A549 (cell line): ENCODE data around the gene PAK4. TPM values are rescaled to one million over a fixed set of nuclear protein-coding genes. Genes with fewer than 3 reads are reported as not detected.

Experiments used
- ATAC-seq, 2 experiments: fragments of 200-7000 bp in 1 of 2; fragments of >200 bp in 1 of 2; cut with Nextera tagmentation in 1 of 2; cut with Tn5 transposase in 1 of 2; 3 replicates each; pipeline versions ENCODE4 v1.8.0 to v1.9.1; 2018 to 2020; ENCODE audit warnings: mild to moderate bottlenecking in 1 of 2, moderate library complexity in 1 of 2
- CTCF ChIA-PET: fragments of 300-600 bp; sonication (Branson Sonifier 250); formaldehyde crosslinking; extraction: SDS; loops from one replicate; lab custom pipeline; 2021; ENCODE audit warnings: antibody characterized with exemption, inconsistent platforms; lab: Yijun Ruan, JAX
- POLR2A ChIA-PET: fragments of 350-600 bp; formaldehyde crosslinking; extraction: SDS; loops from one replicate; lab custom pipeline; 2021; ENCODE audit warnings: antibody characterized with exemption, inconsistent platforms; lab: Yijun Ruan, JAX
- DNase-seq, 2 experiments: peaks; one replicate each; pipeline versions ENCODE4 v3.0.0 to v3.0.0-alpha.2; 2011 to 2016; ENCODE audit warnings: low read depth in 1 of 2, low spot score in 1 of 2
- FAIRE-seq: peaks from 2 replicates; lab custom pipeline; 2011; peaks lifted over from hg19 to GRCh38; lab: Jason Lieb, UNC
- H3K27ac ChIP-seq, 2 experiments: fragments of >200 bp; sonication (Bioruptor Twin); formaldehyde crosslinking; 3 replicates each; pipeline ENCODE4 v1.5.1; 2016 to 2017
- H3K4me1 ChIP-seq: fragments of >200 bp; sonication (Bioruptor Twin); formaldehyde crosslinking; 3 replicates; pipeline ENCODE4 v1.6.1; 2016
- H3K4me2 ChIP-seq: fragments of >200 bp; sonication (Bioruptor Twin); formaldehyde crosslinking; 3 replicates; pipeline ENCODE4 v1.6.1; 2016
- H3K4me3 ChIP-seq: fragments of >200 bp; sonication (Bioruptor Twin); formaldehyde crosslinking; 3 replicates; pipeline ENCODE4 v1.5.1; 2016
- H3K9me3 ChIP-seq: fragments of >200 bp; sonication (Bioruptor Twin); formaldehyde crosslinking; 3 replicates; pipeline ENCODE4 v1.6.1; 2016
- CHD2 ChIP-seq: fragments of 150-350 bp; IDR thresholded peaks from 2 replicates; pipeline ENCODE4 v1.6.1; 2014; ENCODE audit warnings: low read length; ENCODE audit not compliant: partially characterized antibody
- CHD4 ChIP-seq: fragments of 200-600 bp; sonication (generic); IDR thresholded peaks from 2 replicates; pipeline ENCODE4 v1.6.1; 2016; ENCODE audit warnings: antibody characterized with exemption, mild to moderate bottlenecking, borderline replicate concordance
- EHF ChIP-seq: fragments of 250-450 bp; sonication (Bioruptor Pico); IDR thresholded peaks from 2 replicates; pipeline ENCODE4 v1.5.0; 2020; ENCODE audit warnings: mild to moderate bottlenecking
- FOSL2 ChIP-seq, 2 experiments: fragments of 450-650 bp in 1 of 2; fragments of >200 bp in 1 of 2; sonication (Bioruptor Twin) in 1 of 2; formaldehyde crosslinking; IDR thresholded peaks; 2 replicates each; pipeline versions ENCODE4 v1.5.0 to v1.6.1; 2016 to 2020; ENCODE audit warnings: mild to moderate bottlenecking in 1 of 2, moderate library complexity in 1 of 2
- HDAC2 ChIP-seq: fragments of 200-600 bp; sonication (generic); IDR thresholded peaks from 2 replicates; pipeline ENCODE4 v1.6.1; 2016
- HES2 ChIP-seq: fragments of >200 bp; sonication (Bioruptor Twin); formaldehyde crosslinking; IDR thresholded peaks from 2 replicates; pipeline ENCODE4 v1.6.1; 2016
- HEYL ChIP-seq: fragments of 250-450 bp; sonication (Bioruptor Pico); IDR thresholded peaks from 2 replicates; pipeline ENCODE4 v1.8.0; 2021; ENCODE audit warnings: mild to moderate bottlenecking, moderate library complexity
- JUN ChIP-seq, 2 experiments: fragments of >200 bp; sonication (Bioruptor Twin); formaldehyde crosslinking; IDR thresholded peaks; 2 replicates in 1 of 2; 3 replicates in 1 of 2; pipeline ENCODE4 v1.6.1; 2016 to 2017
- MAFK ChIP-seq: fragments of 450-650 bp; IDR thresholded peaks from 2 replicates; pipeline ENCODE4 v1.6.1; 2014; ENCODE audit not compliant: partially characterized antibody
- MYC ChIP-seq: IDR thresholded peaks from 2 replicates; pipeline ENCODE4 v1.6.1; 2012; ENCODE audit warnings: mild to moderate bottlenecking, inconsistent platforms, low read length, improper control_type of control experiment, borderline replicate concordance
- PHF8 ChIP-seq: fragments of 200-600 bp; sonication (generic); IDR thresholded peaks from 2 replicates; pipeline ENCODE4 v1.6.1; 2016; ENCODE audit warnings: low read depth, mild to moderate bottlenecking, antibody characterized with exemption, moderate library complexity, borderline replicate concordance
- POLR2AphosphoS2 ChIP-seq: conservative IDR thresholded peaks from 2 replicates; pipeline ENCODE4 v1.6.1; 2012; ENCODE audit warnings: low read length, improper control_type of control experiment, inconsistent platforms
- RCOR1 ChIP-seq: fragments of 150-350 bp; IDR thresholded peaks from 2 replicates; pipeline ENCODE4 v1.6.1; 2014; ENCODE audit warnings: antibody characterized with exemption, low read length, low read depth
- REST ChIP-seq: fragments of 200-600 bp; sonication (generic); IDR thresholded peaks from 2 replicates; pipeline ENCODE4 v1.6.1; 2016; ENCODE audit warnings: antibody characterized with exemption, mild to moderate bottlenecking, moderate library complexity
- SMC3 ChIP-seq: fragments of >200 bp; sonication (Bioruptor Twin); formaldehyde crosslinking; IDR thresholded peaks from 3 replicates; pipeline ENCODE4 v1.6.1; 2018; ENCODE audit warnings: inconsistent platforms
- SREBF2 ChIP-seq: fragments of 450-650 bp; IDR thresholded peaks from 2 replicates; pipeline ENCODE4 v1.6.1; 2014; ENCODE audit warnings: mild to moderate bottlenecking, moderate library complexity
- ZSCAN20 ChIP-seq: fragments of 250-450 bp; sonication (Bioruptor Pico); IDR thresholded peaks from 2 replicates; pipeline ENCODE4 v1.8.0; 2022; ENCODE audit warnings: mild to moderate bottlenecking, moderate library complexity
- WGBS: methylation state at CpG from one replicate; pipeline ENCODE4 v1.1.6; 2017; ENCODE audit errors: missing lambda C conversion rate; 5-methylcytosine and 5-hydroxymethylcytosine counted together
- polyA plus RNA-seq, 4 experiments: library from polyadenylated mRNA; depleted of rRNA in 3 of 4; stranded (reverse); fragments of >200 nt; fragmentation: RNase III in 1 of 4; extraction: RNeasy Plus Mini Kit Qiagen cat#74134 plus additional on column Dnase treatment in 1 of 4; gene quantifications; 2 replicates in 3 of 4; 3 replicates in 1 of 4; pipeline ENCODE4 v1.2.3, GENCODE V29; 2011 to 2017
- TF ChIP-seq, protein P1 (sequence below): fragments of 250-450 bp; sonication (Bioruptor Pico); IDR thresholded peaks from 2 replicates; pipeline ENCODE4 v1.5.0; 2021; ENCODE audit warnings: mild to moderate bottlenecking, moderate library complexity, borderline replicate concordance
- TF ChIP-seq, protein P2 (sequence below): IDR thresholded peaks from 2 replicates; pipeline ENCODE4 v1.6.1; 2012; ENCODE audit warnings: low read depth, borderline replicate concordance
- TF ChIP-seq, protein P3 (sequence below): fragments of >200 bp; sonication (Bioruptor Twin); formaldehyde crosslinking; IDR thresholded peaks from 3 replicates; pipeline ENCODE4 v1.6.1; 2016

The PAK4 gene
- polyA plus RNA-seq, 2 of the 4 experiments (the other 2 are of a cell fraction): 42.9 to 84.2 TPM

DNA sequence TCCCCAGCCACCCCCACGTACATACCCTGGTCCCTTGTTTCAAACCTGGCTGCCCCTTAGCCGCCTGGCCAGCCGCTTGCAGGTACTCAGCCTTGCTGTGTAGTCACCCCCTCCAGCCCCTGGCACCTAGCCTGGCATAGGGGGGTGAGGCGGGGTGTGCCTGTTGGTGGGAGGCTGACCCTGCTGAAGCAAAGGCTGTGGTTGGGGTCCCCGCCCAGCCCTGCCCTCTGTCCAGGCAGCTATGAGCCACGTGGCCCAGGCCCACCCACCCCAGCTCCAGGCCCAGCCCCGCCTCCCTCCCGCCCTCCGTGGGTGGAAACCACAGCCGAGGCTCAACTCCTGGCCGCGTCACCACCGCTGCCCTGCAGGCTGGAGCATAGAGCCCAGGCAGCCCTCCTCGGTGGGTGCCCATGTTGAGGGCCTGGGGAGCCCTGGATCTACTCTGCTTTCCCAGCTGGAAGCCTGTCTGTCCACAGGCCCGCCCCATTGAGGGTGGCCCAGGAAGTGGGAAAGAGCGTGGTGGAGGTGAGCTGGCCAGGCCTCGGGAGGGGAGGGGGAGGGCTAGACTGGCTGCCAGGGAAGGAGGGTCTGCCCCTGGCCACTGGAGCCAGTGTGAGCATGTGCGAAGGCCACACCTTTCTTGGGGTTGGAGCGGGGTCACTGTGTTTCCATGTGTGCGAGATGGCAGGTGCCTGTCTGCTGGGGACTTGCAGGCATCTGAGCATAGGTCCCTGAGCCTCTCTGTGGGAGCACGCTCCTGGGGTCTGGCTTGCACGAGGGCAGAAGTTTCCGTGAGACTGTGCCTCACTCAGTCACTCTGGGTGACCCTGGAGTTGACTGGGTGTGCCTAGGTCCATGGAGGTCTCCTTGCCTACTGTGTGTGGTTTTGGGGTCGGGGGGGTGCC lies 31.0 kb downstream of the PAK4 start (continued):
- TF ChIP-seq JUN (IDR thresholded peaks at IDR 0.05) (no peak), PHF8 (no peak), REST (no peak), POLR2AphosphoS2 (no peak), CHD2 (no peak)

GRCh38 chr19:39157275-39157996 lies 31.9 kb downstream of the PAK4 start:
- Histone ChIP-seq H3K4me3 (no peak overlapping the region), H3K4me2 (no peak overlapping the region), H3K4me1 (peaks cover 42% of the 10 kb centered on the region), H3K27ac (peak overlapping the region in 1 of 2 experiments; percentile 14; a peak in 1 of 6 replicates), H3K9me3 (no peaks in the 10 kb centered on the region)
- ChIA-PET CTCF (interaction anchor here (0.7 to 4.0 kb wide), 11 partner anchors 18 to 196 kb away, joined by 3 to 12 read pairs (median 6); no protein-coding TSS in a partner anchor), POLR2A (no interaction called here)
- TF ChIP-seq, protein P1, sequence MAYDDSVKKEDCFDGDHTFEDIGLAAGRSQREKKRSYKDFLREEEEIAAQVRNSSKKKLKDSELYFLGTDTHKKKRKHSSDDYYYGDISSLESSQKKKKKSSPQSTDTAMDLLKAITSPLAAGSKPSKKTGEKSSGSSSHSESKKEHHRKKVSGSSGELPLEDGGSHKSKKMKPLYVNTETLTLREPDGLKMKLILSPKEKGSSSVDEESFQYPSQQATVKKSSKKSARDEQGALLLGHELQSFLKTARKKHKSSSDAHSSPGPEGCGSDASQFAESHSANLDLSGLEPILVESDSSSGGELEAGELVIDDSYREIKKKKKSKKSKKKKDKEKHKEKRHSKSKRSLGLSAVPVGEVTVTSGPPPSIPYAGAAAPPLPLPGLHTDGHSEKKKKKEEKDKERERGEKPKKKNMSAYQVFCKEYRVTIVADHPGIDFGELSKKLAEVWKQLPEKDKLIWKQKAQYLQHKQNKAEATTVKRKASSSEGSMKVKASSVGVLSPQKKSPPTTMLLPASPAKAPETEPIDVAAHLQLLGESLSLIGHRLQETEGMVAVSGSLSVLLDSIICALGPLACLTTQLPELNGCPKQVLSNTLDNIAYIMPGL (CRISPR knock-in tag): no peak
- TF ChIP-seq HDAC2 (no peak), EHF (no peak), ZSCAN20 (CRISPR knock-in tag) (no peak), SREBF2 (no peak), FOSL2 (IDR thresholded peaks at IDR 0.05) (no peak), FOSL2 (CRISPR knock-in tag; IDR thresholded peaks at IDR 0.05) (no peak), POLR2AphosphoS2 (no peak), JUN (IDR thresholded peaks at IDR 0.05) (no peak), RCOR1 (no peak), HES2 (no peak), PHF8 (no peak), MAFK (no peak), HEYL (CRISPR knock-in tag) (no peak), CHD4 (no peak), SMC3 (no peak), CHD2 (no peak), MYC (no peak)
- TF ChIP-seq, protein P2, sequence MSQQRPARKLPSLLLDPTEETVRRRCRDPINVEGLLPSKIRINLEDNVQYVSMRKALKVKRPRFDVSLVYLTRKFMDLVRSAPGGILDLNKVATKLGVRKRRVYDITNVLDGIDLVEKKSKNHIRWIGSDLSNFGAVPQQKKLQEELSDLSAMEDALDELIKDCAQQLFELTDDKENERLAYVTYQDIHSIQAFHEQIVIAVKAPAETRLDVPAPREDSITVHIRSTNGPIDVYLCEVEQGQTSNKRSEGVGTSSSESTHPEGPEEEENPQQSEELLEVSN: no peak
- TF ChIP-seq, protein P3, sequence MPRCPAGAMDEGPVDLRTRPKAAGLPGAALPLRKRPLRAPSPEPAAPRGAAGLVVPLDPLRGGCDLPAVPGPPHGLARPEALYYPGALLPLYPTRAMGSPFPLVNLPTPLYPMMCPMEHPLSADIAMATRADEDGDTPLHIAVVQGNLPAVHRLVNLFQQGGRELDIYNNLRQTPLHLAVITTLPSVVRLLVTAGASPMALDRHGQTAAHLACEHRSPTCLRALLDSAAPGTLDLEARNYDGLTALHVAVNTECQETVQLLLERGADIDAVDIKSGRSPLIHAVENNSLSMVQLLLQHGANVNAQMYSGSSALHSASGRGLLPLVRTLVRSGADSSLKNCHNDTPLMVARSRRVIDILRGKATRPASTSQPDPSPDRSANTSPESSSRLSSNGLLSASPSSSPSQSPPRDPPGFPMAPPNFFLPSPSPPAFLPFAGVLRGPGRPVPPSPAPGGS: no peak
- ATAC-seq (no peak), DNase-seq (no peak), FAIRE-seq (peak; percentile 32)
- WGBS: 89% methylated on average over 23 of the region's 23 CpGs
